Measurements from ENCODE around the gene PLEKHG4.

PLEKHG4 gene

GRCh38 chr16:67287960-67288359, 8.6 kb downstream of the PLEKHG4 start:
- no peak for DNase-seq

GRCh38 chr16:67291461-67291860, 12.1 kb downstream of the PLEKHG4 start:
- no peak for DNase-seq

DNA sequence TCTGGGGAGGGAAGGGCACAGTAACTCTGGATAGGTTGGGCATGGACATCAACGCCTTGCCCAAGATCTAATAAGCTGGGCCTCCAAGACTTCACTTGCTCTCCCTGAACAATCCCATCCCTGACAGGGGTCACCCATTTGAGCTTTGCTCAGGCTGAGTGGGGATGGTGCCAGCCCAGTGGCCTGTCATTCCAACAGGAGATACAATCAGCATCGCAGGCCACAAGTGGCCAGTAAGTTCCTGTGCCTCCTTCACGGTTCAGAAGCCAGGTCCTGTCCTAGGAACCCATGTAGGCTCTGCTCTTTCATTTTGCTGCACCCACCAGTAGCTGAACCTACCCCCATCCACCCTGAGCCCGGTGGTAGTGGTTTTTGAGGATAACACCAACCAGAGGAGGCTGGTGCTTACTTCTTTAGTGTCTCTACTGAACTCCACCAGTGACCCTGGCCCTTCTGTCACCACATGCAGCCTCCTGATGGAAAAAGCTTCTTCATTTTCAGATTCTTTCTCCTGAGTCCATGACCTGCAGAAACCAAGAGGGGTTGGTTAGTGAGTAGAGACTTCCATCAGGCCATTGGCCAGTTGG, 14.9 kb downstream of the PLEKHG4 start:
- DNase-seq, result no peak

- DNase-seq, result no peak
Observed at GRCh38 chr16:67294938-67295361, 15.6 kb downstream of the PLEKHG4 start.

GRCh38 chr16:67296420-67296819, 17.1 kb downstream of the PLEKHG4 start:
- DNase-seq, result no peak

- DNase-seq, result no peak
Observed at GRCh38 chr16:67298277-67298676, 18.9 kb downstream of the PLEKHG4 start.

DNA sequence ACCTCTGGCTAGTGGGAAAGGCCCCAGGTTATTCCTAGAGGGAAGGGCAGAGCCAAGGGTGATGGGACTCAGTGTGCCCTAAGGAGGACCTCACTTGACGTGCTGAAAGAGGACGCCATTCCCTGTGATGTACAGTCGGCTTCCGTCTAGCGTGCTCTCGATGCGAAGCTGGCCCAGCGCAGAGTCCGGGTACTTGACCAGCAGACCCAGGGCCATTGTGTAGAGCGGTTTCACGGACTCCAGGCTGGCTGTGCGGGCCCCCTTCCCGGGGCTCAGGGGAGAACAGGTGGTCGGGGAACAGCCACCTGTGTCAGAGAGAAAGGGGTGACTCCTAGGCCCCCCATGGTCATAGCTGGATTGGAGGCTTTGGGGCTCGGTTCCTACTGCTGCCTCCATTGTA, 19.9 kb downstream of the PLEKHG4 start:
- DNase-seq, result no peak

- no peak for DNase-seq
Observed at GRCh38 chr16:67301080-67301782, 21.9 kb downstream of the PLEKHG4 start.

DNA sequence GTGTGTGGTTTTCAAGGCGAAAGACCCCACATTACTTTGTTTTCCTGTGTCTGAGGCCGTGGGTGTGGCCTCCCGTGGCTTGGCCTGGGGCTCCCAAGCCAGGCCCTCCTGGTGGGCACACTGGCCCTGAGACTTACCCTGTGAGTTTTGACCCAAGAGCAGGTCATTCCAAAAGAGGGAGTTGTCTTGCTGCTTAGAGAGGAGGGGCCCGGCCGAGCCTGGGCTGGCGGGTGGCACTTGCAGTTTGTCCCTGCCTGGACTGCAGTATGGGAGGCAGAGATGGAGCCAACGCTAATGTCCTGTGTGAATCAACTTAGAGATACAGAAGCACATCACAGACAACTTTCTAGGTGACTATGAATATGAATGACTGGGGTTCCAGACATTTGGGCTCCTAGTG, 22.7 kb downstream of the PLEKHG4 start:
- DNase-seq, result no peak

- DNase-seq, result no peak
Observed at GRCh38 chr16:67302970-67303369, 23.6 kb downstream of the PLEKHG4 start.

- no peak for DNase-seq
Observed at GRCh38 chr16:67304020-67304419, 24.7 kb downstream of the PLEKHG4 start.

DNA sequence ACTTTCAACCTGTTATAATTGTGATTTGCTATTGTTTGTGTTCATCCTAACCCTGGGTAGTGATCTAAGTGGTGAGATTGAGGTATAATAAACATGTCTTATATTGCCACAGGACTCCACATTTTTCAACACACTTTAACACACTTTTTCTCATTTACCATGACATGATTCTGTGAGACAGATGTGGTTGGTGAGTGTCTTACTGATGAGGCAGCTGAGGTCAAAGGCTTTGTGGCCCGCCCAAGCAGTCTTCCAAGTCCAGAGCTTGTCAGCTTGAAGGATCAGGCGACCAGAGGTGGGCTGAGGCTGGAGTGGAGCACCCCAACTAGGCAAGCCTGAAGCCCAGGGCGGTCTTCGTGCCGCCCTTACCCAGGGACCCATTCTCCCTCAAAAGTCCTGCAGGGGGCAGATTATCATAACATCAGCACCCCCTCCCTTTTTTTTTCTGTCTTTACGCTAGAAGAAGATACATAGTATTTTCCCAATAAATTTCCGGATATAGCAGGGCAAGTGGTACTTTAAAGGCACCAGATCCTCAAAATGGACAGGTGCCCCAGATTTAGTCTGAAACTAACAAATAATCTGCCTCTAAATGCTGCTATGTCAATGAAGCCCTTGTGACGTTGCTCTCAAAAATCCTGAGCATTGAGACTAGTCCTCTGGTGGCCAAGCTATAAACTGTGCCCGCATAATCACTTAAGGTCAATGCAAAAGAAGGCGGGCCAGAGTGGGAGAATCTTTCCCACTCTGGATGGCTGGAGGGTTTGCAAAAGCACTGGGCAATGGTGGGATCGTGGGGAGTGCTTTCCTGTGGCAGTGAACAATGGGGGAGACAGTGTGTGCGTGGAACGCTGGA, 26.1 kb downstream of the PLEKHG4 start:
- DNase-seq, result no peak

DNA sequence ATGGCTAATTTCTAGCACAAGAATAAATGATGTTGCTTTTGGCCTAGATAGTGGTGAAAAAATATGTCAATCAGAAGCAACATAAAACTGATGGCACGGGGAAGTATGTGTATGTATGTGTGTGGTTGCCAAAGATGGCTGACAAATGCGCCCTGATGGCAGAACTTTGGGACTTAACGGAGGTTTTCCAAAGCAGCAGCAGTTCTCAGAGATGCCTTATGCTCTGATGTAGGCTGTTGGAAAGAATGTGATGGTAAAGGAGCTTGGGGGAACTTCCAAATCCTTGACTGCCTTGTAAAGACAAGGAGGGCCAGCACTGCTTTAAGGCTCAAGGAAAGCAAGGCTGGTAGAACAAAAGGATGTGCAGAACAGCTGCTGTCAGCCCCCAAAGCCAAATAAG, 31.2 kb downstream of the PLEKHG4 start:
- no peak for DNase-seq

GRCh38 chr16:67311607-67312488, 32.5 kb downstream of the PLEKHG4 start:
- no peak for DNase-seq

DNA sequence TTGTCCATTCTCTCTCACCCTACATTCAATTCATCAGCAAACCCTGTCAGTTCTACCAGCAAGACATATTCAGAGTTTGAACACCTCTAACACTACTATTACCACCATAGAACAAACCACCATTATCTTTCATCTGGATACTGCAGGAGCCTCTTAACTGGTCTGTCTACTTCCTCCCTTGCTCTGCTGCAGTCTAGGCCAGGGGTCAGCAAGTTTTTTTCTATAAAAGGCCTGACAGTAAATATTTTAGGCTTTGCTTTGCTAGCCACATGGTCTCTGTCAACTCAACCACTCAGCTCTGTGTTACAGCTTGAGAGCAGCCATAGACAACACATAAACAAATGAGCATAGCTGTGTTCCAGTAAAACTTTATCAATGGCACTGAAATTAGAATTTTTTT, 33.4 kb downstream of the PLEKHG4 start:
- DNase-seq, result no peak

DNA sequence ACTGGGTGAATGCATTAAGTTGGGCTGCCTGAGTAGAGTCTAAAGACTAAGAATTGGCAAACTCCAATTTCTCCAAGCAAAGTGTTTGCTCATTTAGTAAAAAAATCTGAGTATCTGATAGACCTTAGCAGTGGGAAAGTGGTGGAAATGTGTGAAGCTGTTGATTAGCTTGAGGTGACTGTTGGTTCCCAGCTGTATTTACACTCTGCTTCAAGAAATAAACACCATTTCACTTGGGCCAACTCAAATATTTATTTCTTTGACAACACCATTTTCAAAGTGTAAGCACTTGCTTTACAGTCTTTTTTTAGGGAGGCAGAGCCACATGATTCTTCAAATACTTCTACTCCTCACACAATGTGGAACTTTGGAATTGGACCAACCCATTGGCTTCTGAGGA, 38.5 kb downstream of the PLEKHG4 start:
- DNase-seq, result no peak

GRCh38 chr16:67326115-67326471, 46.8 kb downstream of the PLEKHG4 start:
- no peak for DNase-seq

DNA sequence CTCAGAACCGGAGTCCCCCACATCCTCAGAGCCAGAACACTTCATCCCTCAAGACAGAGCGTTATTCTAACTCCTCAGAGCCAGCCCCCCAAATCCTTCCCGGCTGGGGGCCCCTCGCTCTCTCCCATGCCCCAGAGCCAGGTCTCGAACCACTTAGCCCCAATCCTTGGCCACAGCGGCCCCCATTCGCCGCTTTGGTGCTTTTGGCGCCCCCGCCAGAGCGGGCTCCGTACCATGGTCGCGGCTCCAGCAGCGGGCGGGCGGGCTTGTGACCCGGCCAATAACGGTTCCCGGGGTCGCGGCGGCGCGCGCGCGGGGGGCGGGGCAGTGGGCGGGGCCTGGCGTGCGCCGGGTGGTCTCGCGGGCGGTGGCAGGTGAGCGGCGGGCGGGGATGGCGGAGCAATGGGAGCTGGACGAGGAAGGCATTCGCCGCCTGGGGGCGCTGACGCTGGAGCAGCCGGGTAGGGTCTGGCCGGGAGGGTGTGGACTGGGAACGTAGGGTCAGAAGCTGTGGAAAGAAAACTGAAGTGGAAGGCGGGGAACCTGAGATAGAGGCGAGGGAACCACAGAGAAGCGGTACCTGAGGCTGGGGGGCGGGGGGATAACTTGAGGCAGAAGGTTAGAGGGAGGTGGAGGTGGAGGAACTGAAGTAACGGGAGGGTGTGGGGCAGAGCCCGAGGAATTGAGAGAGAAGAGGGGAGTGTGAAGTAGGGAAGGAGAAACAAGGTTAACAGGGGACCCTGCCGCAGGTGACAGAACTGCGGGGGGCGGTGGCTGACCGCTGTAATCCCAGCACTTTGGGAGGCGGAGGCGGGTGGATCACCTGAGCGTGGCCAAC, 47.4 kb downstream of the PLEKHG4 start, which contains the start of the genes KCTD19 and LRRC36:
KCTD19 (minus strand) TSS at position 270 of the 838 bp plus-strand sequence; CDS start at position 236, 34 bp downstream.
LRRC36 (plus strand) TSS at position 344 of the 838 bp plus-strand sequence; CDS start at position 392, 48 bp downstream.
- DNase-seq, result peak; percentile 18

DNA sequence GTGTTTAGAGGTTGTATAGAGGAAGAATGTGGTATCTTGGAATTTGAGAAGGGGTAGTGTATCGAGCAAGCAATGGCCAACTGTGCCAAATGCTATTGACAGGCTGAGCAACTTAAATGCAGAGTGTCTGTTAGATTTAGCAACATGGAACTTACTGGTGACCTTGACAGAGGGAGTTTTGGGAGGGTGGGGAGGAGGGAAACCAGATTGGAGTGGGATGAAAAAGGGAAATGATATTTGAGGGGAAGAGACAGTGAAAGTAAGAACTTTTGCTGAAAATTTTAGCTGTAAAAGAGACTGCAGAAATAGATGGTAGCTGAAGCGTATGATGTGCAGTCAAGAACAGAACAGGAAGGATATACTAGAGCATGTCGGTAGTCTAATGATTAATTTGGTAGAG, 48.4 kb downstream of the PLEKHG4 start:
- DNase-seq, result no peak

- no peak for DNase-seq
Observed at GRCh38 chr16:67329901-67330300, 50.6 kb downstream of the PLEKHG4 start.

DNA sequence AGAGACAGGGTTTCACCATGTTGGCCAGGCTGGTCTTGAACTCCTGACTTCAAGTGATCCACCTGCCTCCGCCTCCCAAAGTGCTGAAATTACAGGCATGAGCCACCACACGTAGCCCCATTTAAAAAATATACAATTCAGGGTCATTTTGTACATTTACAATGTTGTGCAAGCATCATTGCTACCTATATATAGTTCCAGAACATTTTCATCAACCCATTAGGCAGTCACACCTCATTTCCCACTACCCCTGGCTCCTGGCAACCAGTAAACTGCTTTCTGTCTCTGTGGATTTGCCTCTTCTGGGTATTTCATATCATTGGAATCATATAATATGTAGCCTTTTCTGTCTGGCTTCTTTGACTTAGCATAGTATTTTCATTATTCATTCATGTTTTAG, 54.0 kb downstream of the PLEKHG4 start:
- no peak for DNase-seq

- DNase-seq, result no peak
Observed at GRCh38 chr16:67336116-67336515, 56.8 kb downstream of the PLEKHG4 start.

Measured in NCI-H526 treated with DMSO at 0.1 percent for 48 hours (cell line).